SHP77 (cell line): ENCODE data around the gene COPS7B.
A peak's percentile ranks its signal among the peaks of the same experiment; 100 is the strongest.

Experiments used
- DNase-seq, 2 experiments: peaks; one replicate each; lab custom pipeline; 2025; lab: John Stamatoyannopoulos, UW

The COPS7B gene

DNA sequence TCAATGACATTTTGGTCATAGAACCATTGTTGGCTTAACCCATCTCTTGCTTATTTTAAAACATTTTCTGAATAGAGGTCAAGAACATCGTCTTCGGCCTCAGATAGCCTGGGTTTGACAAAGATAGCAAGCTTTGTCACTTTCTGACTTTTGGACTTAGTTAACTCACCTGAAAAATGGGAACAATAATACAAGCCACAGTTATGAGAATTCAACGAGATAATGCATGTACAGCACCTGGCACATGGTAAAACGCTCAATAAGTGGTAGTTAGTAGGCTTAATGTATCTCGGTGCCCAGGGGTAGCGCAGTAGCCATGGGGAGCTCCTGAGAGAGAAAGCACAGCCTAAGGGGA lies 446 bp upstream of the COPS7B start:
- DNase-seq = no peak

DNA sequence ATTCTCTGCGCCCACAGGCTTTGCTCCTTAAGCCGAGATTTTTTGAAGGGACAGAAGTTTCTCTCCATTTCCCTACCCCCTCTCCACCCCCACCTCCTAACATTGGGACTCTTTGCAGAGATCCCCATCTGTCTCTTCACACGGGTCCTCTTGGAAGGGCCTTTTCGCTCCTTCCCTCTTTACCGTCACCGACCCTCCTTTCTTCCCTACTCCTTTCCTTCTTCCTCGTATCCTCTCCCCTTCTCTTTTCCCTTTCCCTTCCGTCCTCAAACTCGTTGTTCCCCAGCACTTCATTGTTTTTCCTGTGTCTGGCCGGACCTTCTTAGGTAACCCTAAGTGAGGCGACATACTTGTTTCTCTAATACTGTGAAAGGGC lies 660 bp downstream of the COPS7B start:
- no peak for DNase-seq

DNA sequence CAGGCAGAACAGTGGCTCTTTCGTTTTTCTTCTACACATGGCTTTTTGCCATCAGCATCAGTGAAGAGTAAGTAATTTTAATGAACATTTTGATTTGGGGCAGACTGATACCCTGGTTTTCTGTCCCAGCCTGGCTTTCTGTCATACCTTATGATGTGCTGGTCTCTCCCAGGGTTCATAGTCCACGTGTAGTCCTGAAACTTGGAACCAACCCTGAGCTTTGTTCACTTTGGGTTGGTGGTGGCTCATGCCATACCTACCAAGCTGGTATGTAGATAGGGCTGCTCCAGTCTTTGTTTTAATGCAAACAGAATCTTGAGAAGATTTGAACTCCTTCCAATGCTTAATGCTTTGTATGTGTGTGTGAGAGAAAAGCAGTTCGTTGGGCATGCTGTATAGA lies 4.9 kb downstream of the COPS7B start:
- DNase-seq = no peak

DNA sequence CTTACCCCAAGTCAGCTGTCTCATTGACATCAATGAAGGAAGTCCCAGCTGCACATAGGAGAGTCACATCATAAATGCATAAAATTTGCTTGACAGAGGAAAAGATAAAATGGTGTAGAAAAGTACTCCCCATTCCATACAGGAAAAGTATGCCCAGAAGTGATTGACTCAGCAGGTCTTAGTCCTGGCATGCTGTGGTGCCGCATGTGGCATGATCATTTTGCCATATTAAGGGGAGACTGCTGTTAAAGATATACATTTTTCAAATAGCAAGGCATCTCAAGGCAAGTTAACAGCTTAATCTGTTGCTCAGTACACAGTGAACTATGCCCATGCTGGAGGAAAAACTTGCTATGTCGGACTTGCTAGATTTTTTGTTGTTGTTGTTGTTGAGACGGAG lies 8.1 kb downstream of the COPS7B start:
- DNase-seq = no peak

DNA sequence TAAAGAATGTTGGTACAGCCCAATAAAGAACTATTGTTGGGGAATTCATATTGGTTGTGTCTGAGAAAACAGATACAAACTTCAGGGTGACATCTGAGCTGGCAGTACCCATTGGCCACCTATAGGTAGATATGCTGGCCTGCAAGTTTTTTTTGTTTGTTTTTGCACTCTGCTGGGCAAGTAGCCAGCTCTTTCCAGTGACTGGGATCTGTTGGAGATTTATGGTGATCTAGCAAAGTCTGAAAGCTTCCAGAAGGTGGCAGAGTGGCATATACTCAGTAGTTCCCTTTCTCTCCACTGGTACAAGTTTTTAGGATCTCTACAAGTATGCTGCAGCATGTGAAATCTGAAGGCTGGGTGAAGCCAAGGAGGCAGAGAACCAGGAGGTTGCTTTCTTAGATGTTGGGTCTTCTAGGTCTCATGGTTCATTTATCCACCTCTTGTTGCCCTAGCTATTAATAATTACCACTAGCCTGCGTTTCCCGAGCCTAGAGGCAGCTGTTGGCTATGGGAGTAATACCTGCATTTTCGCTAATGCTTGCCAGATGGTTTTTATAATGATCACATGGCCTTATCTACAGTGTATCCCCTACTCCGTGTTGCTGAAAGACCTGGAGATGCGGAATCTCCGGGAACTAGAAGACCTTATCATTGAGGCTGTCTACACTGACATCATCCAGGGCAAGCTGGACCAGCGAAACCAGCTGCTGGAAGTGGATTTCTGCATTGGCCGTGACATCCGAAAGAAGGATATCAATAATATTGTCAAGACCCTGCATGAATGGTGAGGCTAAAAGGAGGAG lies 9.5 kb downstream of the COPS7B start:
- peak; percentile 64 to 69 for DNase-seq

DNA sequence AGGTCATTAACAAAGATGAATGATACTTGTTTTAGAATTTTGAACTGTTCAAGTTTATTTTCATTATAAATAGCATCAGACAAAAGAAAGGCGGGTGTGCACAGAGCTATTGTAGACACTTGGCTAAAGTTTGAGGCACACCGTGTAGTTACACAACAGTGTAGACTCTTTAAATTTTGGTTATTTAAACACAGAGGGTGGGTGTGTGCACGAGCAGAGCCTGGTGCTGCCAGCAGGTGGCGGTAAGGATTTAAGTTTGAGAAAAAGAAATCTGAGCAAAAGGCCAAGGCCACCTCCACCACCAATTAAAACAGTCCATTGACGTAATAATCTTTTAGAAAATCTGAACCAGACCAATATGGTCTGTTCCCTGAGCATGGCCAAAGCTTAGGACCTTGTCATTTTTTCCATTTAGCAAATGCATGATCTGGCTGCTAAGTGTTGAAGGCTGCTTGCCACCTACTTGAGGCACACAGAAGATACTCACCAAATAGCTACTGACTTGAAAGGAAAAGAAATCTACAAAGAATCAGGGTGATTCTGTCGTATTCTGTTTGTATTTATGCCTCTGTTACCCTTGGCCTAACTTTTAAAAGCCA lies 14.3 kb downstream of the COPS7B start:
- peak in 1 of 2 experiments; percentile 35 for DNase-seq

DNA sequence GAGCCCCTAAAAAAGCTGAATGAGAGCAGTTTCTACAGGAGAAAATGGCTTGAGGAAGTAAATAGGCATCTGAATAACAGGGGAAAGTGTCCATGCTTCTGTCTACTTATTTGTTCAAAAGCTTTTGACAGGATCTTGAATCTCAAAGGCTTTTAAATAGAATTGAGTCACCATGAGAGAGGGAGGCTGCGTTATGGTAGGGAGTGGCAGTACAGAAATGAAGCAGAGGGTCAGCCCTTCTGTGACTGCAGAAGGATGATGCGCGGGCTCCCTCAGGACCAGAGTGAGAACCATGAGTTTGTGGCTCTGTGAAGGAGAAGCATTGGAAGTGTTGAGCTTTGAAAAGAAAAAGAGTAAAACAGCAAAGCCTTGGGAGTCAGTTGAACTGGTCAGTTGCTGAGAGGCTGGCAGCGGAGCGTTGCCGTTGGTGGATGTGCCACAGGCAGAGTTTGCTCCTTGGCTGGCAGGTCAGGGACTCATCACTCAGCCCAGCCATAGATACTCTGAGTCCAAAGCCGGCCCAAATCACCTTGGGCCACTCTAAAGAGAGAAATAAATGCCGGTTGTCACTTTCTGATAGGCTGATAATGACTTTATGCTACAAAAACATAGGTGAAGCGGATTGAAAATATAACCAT lies 17.4 kb downstream of the COPS7B start:
- DNase-seq = no peak

DNA sequence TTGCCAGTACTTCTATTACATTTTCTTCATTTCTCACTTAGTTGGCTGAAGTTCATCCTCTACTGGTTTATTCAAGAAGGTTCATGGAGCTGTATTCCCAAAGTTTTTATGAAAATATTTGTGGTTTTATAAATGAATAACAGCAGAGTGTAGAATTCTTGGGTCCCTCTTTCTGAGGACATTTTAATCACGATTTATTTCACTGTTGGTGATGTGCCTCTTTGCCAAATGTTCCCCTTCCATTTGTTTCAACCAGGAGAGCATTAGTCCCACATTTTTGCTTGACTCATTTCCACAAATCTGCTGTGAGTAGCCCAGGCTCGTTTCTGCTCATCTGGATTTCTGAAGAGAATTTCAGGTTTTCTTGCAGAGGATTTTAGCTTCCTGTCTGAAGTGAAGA lies 20.8 kb downstream of the COPS7B start:
- no peak for DNase-seq

DNA sequence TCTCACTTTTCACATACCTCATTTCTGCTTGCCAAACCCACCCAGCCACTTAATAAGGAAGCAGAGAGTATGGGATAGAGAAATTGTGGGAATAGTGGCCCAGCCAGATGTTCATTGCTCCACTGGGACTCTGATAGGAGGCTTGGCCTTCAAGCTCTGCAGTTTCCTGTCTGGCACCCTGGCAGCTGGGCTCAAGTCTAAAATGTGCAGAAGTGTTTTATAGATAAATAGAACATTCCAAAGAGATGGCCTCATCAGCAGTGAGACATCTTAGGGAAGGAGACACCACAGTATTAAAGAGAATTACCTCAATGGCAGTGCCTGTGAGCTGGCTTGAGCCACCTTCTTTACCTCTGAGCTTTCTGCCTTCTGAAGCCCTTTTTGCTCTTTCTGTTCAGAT lies 24.7 kb downstream of the COPS7B start:
- no peak for DNase-seq

DNA sequence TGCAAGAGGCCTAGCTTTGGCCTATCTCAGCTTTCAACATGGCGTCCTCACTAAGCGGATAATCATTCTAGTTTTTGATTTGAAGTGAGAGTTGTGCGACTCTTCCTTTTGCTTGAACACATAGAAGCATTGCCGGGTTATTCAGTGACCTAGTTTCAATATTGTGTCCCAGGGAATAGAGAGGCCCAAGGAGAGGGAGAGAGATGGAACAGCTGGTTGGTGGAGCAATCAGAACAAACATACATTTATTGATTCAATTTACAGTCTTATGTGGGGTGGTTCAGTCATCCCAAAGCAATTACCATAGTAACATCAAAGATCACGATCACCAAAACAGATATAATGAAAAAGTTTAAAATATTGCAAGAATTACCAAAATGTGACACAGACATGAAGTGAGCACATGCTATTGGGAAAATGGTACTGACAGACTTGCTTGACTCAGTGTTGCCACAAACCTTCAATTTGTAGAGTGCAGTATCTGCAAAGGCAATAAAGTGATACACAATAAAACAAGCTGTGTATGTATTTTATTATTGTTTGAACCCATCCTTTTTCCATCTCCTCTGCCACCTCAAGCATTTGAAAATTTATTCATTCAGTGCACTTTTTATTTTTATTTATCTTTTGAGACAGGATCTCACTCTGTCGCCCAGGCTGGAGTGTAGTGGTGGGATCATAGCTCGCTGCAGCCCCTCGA lies 30.2 kb downstream of the COPS7B start:
- no peak for DNase-seq

DNA sequence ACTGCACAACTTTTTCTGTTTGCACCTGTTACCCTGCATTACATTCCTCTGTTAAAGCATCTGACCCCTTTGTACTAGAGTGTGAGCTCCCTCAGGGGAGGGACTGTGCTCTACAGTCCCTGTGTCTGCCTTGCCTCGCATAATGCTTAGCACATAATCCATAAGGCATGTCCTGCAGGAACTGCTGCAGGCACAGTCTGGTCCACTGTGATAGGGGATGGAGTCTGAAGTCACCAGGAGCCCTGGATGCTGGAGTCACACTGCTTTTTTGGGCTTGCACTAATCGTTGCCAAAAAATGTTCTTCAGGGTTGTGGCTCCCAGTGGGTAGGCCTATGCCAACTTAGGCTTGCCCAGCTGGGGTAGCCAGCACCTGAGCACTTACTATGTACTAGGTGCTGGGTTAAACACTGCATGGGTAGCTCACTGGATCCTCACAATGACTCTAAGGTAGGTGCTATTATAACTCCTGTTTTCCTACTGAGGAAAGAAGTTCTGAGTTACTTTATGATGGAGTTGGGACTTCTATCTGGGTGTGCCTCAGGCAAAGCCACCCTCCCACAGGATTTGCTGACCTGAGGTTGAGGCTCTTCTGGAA lies 33.3 kb downstream of the COPS7B start:
- DNase-seq = no peak

DNA sequence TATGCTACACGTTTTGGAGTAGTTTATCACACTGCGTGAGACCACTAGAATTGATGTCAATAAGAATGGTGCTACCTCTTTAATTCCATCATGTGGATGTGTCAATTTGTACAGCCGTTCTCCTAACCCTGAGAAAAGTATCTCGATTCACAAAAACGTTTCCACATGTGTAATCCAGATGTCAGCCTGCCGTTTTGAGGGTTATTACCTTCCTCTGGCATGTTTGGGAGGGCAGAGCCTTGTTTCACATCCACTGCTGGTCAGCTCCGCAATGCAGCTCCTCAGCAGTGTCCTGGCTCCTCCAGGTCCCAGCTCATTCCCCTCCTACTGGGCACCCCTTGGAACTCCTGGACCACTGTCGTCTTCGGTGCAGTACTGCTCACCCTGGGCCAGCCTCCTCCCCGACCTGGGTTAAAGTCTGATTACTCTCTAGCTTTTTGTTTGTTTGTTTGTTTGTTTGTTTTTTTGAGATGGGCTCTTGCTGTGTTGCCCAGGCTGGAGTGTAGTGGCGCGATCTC lies 34.6 kb downstream of the COPS7B start:
- DNase-seq = no peak

DNA sequence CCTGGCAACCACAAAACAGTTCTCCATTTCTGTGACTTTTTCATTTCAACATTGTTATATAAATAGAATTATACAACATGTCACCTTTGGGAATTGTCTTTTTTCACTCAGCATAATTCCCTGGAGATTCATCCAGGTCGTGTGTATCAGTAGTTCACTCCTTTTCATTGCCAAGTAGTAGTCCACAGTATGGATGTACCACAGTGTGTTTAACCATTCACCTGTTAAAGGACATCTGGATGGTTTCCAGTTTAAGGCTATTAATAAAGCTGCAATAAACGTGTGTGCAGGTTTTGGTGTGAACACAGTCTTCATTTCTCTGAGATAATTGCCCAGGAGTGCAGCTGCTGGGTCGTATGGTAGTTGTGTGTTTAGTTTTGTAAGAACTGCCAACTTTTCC lies 35.7 kb downstream of the COPS7B start:
- no peak for DNase-seq

DNA sequence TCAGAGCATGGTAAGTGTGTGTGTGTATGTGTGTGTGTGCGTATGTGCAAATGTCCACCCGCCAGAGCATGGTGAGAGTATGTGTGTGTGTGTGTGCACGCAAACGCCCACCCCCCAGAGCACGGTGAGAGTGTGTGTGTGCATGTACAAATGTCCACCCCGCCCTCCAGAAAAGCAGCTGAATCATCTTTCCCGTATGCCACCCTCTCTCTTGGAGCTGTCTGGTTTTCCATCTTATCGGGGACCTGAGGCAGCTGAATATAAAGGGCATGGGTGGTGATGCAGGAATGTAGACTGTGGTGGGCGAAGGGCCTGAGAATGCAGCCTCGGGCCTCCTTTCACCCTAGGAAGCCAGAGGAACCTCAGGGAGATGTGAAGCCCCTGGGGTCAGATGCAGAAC lies 66.9 kb downstream of the COPS7B start:
- no peak for DNase-seq

DNA sequence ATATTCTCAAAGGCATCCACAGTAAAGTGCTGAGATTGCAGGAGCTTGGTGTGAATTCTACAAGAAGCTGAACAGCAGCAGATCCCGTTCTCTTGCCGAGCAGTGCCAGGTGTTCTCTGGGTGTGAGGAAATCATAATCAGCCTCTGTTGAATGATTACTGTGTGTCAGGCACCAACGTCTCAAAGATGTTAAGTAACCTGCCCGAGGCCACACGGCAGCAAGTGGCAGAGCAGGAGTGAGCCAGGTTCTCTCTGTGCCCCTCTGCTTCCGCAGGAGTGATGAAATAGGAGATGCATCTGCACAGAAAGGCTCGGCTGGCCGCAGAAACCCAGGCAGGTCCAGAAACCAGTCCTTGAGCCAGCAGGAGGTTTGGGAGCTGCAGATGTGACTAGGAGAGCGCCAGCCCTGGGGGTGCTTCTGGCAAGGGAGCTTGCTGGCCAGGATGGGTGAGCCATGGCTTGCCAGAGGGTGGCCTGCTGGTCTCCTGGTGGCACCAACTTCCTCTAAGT lies 68.4 kb downstream of the COPS7B start:
- DNase-seq = no peak

DNA sequence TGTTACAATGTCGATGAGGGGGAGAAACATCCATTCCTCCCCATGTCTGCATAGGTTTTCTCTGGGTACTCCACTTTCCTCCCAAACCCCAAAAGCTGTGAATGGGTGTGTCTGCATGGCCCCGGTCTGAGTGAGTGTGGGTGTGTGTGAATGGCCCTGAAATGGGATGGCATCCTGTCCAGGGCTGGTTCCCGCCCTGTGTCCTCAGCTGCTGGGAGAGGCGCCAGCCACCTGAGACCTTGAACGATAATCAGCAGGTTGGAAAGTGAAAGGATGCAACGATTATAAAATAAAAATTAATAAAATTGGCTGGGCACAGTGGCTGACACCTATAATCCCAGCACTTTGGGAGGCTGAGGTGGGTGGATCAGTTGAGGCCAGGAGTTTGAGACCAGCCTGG lies 70.7 kb downstream of the COPS7B start:
- no peak for DNase-seq
